GM19328 (cell line): ENCODE measurements around the gene AURKA.

Experiments used
- ATAC-seq: cut with Tn5 transposase; IDR thresholded peaks from one replicate; pipeline ENCODE4 v1.9.1; 2021; ENCODE audit warnings: mild to moderate bottlenecking, moderate library complexity; ENCODE audit not compliant: unreplicated experiment

Gene AURKA

GRCh38 chr20:56392132-56392880 is at the start of gene AURKA, which contains the start of gene CSTF1:
Gene AURKA, minus strand, starts transcription at chr20:56392215. Its CDS starts 4,018 bp downstream, at chr20:56388197.
Gene CSTF1, plus strand, starts transcription at chr20:56392645. Its CDS starts 2,908 bp downstream, at chr20:56395553.
- peak; percentile 94 for ATAC-seq

- no peak for ATAC-seq
Measured at GRCh38 chr20:56440346-56441007, 48.5 kb upstream of the AURKA start.

- ATAC-seq = no peak
Measured at GRCh38 chr20:56439771-56440291, 47.8 kb upstream of the AURKA start.

- ATAC-seq = no peak
Measured at GRCh38 chr20:56438284-56438683, 46.3 kb upstream of the AURKA start.

GRCh38 chr20:56437196-56437960 is 45.4 kb upstream of the AURKA start:
- no peak for ATAC-seq

- ATAC-seq = no peak
Measured at GRCh38 chr20:56433880-56434255, 41.9 kb upstream of the AURKA start.

- no peak for ATAC-seq
Measured at GRCh38 chr20:56433221-56433879, 41.3 kb upstream of the AURKA start.

GRCh38 chr20:56431471-56431870 is 39.5 kb upstream of the AURKA start:
- no peak for ATAC-seq

GRCh38 chr20:56430957-56431356 is 38.9 kb upstream of the AURKA start:
- ATAC-seq = no peak

GRCh38 chr20:56430461-56430860 is 38.4 kb upstream of the AURKA start:
- no peak for ATAC-seq

GRCh38 chr20:56429941-56430340 is 37.9 kb upstream of the AURKA start:
- no peak for ATAC-seq

GRCh38 chr20:56429502-56429901 is 37.5 kb upstream of the AURKA start:
- no peak for ATAC-seq

GRCh38 chr20:56428881-56429280 is 36.9 kb upstream of the AURKA start:
- ATAC-seq = no peak

GRCh38 chr20:56428410-56428809 is 36.4 kb upstream of the AURKA start:
- no peak for ATAC-seq

- ATAC-seq = no peak
Measured at GRCh38 chr20:56427797-56428196, 35.8 kb upstream of the AURKA start.

GRCh38 chr20:56426926-56427325 is 34.9 kb upstream of the AURKA start:
- no peak for ATAC-seq

- no peak for ATAC-seq
Measured at GRCh38 chr20:56426026-56426425, 34.0 kb upstream of the AURKA start.

GRCh38 chr20:56424931-56425330 is 32.9 kb upstream of the AURKA start:
- no peak for ATAC-seq

- ATAC-seq = no peak
Measured at GRCh38 chr20:56423886-56424285, 31.9 kb upstream of the AURKA start.

- no peak for ATAC-seq
Measured at GRCh38 chr20:56423211-56423610, 31.2 kb upstream of the AURKA start.

GRCh38 chr20:56422824-56423189 is 30.8 kb upstream of the AURKA start:
- no peak for ATAC-seq
